ENCODE data around the gene HMOX1.

DNA sequence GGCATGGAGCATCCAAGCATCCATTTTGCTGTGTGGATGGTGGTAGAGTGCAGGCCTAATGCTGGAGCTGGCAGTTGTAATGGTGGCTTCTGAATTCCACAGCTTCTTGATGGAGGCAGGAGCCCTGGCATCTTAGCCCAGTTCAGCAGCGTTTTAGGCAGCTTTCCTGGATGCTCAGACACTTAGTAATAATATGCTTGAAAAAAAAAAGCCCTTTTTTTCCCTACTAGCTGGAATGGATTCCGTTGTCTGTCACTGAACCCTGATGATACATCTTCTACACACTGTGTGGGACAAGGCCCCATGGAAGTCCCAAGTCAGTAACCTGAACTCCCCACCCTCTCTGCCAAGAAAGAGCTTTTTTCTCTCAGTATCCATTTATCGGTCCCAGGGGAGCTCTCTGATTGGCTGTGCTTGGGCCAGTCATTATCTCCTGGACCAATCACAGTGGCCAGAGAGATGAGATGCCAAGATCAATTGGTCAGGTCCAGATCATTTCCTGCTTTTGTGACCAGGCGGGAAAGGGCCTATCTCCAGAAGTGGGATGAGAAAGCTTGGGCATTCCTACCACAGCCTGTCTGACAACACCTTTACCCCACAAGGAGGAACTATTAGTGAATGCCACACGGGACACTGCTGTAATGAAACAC, 53.3 kb downstream of the HMOX1 start:
- TF ChIP-seq POLR2A (IDR thresholded peaks at IDR 0.05): no peak
- TF ChIP-seq, protein P1, sequence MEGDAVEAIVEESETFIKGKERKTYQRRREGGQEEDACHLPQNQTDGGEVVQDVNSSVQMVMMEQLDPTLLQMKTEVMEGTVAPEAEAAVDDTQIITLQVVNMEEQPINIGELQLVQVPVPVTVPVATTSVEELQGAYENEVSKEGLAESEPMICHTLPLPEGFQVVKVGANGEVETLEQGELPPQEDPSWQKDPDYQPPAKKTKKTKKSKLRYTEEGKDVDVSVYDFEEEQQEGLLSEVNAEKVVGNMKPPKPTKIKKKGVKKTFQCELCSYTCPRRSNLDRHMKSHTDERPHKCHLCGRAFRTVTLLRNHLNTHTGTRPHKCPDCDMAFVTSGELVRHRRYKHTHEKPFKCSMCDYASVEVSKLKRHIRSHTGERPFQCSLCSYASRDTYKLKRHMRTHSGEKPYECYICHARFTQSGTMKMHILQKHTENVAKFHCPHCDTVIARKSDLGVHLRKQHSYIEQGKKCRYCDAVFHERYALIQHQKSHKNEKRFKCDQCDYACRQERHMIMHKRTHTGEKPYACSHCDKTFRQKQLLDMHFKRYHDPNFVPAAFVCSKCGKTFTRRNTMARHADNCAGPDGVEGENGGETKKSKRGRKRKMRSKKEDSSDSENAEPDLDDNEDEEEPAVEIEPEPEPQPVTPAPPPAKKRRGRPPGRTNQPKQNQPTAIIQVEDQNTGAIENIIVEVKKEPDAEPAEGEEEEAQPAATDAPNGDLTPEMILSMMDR (IDR thresholded peaks at IDR 0.05): no peak

Data from uterus (tissue), 2 donors.